Fibroblast of pulmonary artery (primary cell): ENCODE results near the gene JDP2.
A peak's percentile ranks its signal among the peaks of the same experiment; 100 is the strongest.

Source experiments
- DNase-seq: peaks from one replicate; pipeline ENCODE4 v3.0.0-alpha.2; 2010; ENCODE audit warnings: low read depth
- H3K4me3 ChIP-seq: replicated peaks from 2 replicates; pipeline ENCODE4 v1.5.1; 2011; ENCODE audit warnings: low read depth, mild to moderate bottlenecking, control low read depth, low read length, moderate library complexity
- CTCF ChIP-seq: IDR thresholded peaks from 2 replicates; pipeline ENCODE4 v1.5.1; 2011; ENCODE audit warnings: mild to moderate bottlenecking, control low read depth, low read length, inconsistent platforms; ENCODE audit errors: missing control alignments

JDP2 gene

GRCh38 chr14:75448209-75448608, 20.4 kb downstream of the JDP2 start:
- no peak for DNase-seq
- no peak for TF ChIP-seq CTCF
- no peak overlapping the region for H3K4me3 ChIP-seq

GRCh38 chr14:75449036-75449435, 21.2 kb downstream of the JDP2 start:
- TF ChIP-seq CTCF = no peak
- H3K4me3 ChIP-seq = no peak overlapping the region
- no peak for DNase-seq

GRCh38 chr14:75449696-75450095, 21.9 kb downstream of the JDP2 start:
- no peak overlapping the region for H3K4me3 ChIP-seq
- no peak for DNase-seq
- TF ChIP-seq CTCF = no peak

GRCh38 chr14:75450381-75451276, 22.8 kb downstream of the JDP2 start:
- TF ChIP-seq CTCF = no peak
- DNase-seq = no peak
- H3K4me3 ChIP-seq = no peak overlapping the region

GRCh38 chr14:75452324-75452723, 24.5 kb downstream of the JDP2 start:
- no peak overlapping the region for H3K4me3 ChIP-seq
- TF ChIP-seq CTCF = no peak
- no peak for DNase-seq

- H3K4me3 ChIP-seq = no peak overlapping the region
- peak; percentile 88 for DNase-seq
- no peak for TF ChIP-seq CTCF
Measured at GRCh38 chr14:75452900-75453816, 25.3 kb downstream of the JDP2 start.
